NT2/D1 (cell line): Measurements from ENCODE around the gene INO80E.

ENCODE experiments used
- SUZ12 ChIP-seq: IDR thresholded peaks from 2 replicates; pipeline ENCODE4 v1.6.1; 2011; ENCODE audit not compliant: insufficient read length, insufficient read depth; ENCODE audit errors: extremely low read depth
- ZNF274 ChIP-seq: IDR thresholded peaks from 2 replicates; pipeline ENCODE4 v1.6.1; 2011; ENCODE audit warnings: mild to moderate bottlenecking, low read depth, low read length

GRCh38 chr16:30054451-30054850 lies 58.4 kb downstream of the INO80E start:
- TF ChIP-seq SUZ12 (no peak), ZNF274 (no peak)
